Measurements from ENCODE around the gene TRPC5OS. TPM values are rescaled to one million over a fixed set of nuclear protein-coding genes. Genes with fewer than 3 reads are reported as not detected.

The TRPC5OS gene
- total RNA-seq, 2 donors from 2014 or later: not detected

GRCh38 chrX:111928456-111928855 is 52.5 kb downstream of the TRPC5OS start:
- no peak for DNase-seq
- Mint-ChIP-seq H3K4me1 (ENCODE audit: low read depth) (no peaks in the 10 kb centered on the region), H3K9me3 (peaks cover 0 to 3% of the 10 kb centered on the region in 2 donors), H3K4me3 (no peak overlapping the region), H3K27me3 (ENCODE audit: low read depth) (peaks cover 21% of the 10 kb centered on the region), H3K27ac (no peak overlapping the region), H3K36me3 (ENCODE audit: insufficient read depth in 2 of 2) (no peaks in the 10 kb centered on the region)
- no peak for ATAC-seq (replicated peaks in 1 of 2)

Other genes with a start within 250 kb of the TRPC5OS start
- 100 to 1,000 TPM in 1 of 2 donors, 10 to 100 TPM in 1; 63.8 to 112 TPM for gene ALG13, start 195.0 kb upstream of the TRPC5OS start, total RNA-seq
- not detected for gene TRPC5, start 206.6 kb downstream of the TRPC5OS start, total RNA-seq
- gene RTL4, start 206.8 kb downstream of the TRPC5OS start, total RNA-seq: not detected